Measurements from ENCODE around the gene PARD3.

DNA sequence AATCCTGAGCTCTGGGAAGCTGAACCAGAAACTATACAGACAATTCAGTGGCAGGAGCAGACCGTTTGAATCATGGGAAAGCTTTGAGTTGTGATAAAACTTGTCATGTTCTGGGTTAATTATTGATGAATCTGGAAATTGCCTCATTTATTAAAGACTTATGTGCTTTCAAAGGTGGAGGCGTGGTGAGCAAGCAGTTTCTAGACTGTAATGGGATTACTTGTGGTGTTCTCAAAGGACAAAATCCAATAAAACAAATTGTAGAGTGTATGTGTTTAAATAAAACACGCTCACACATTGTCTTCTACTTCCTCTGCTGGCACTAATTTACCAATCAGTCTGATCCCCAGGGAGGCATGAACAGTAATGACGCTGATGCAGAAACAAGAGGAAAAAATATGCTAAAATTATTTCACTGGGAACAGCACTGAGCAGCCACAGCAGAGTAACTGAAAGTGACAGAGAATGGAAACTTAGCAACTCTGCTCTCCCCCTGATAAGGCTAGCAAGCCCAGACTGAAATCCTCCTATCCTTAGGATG, 25.1 kb downstream of the PARD3 start:
- TF ChIP-seq EZH2phosphoT487 (IDR thresholded peaks at IDR 0.05; ENCODE audit: insufficient read depth, low read depth) (no peak), EZH2 (IDR thresholded peaks at IDR 0.05; ENCODE audit: insufficient read depth, poor library complexity, severe bottlenecking) (no peak)
